H1 (cell line): ENCODE data around the gene QPCTL.

ENCODE experiments used
- CREB1 ChIP-seq: IDR thresholded peaks from 2 replicates; pipeline ENCODE4 v1.6.1; 2012; ENCODE audit warnings: inconsistent platforms
- GTF2F1 ChIP-seq: IDR thresholded peaks from 2 replicates; pipeline ENCODE4 v1.6.1; 2012; ENCODE audit warnings: low read depth, low read length, improper control_type of control experiment, borderline replicate concordance
- POLR2A ChIP-seq, 2 experiments: IDR thresholded peaks; 1 replicate in 1 of 2; 2 replicates in 1 of 2; pipeline ENCODE4 v1.6.1; 2011; ENCODE audit warnings: low read depth in 2 of 2, low read length in 2 of 2, mild to moderate bottlenecking in 2 of 2; ENCODE audit errors: control extremely low read depth in 1 of 2
- TAF1 ChIP-seq: IDR thresholded peaks from 2 replicates; pipeline ENCODE4 v1.6.1; 2011; ENCODE audit warnings: mild to moderate bottlenecking, low read depth, low read length
- TEAD4 ChIP-seq: IDR thresholded peaks from 2 replicates; pipeline ENCODE4 v1.6.1; 2012; ENCODE audit warnings: low read depth, low read length, inconsistent platforms, mixed read lengths
- YY1 ChIP-seq: IDR thresholded peaks from 2 replicates; pipeline ENCODE4 v1.6.1; 2011; ENCODE audit warnings: low read depth, mild to moderate bottlenecking, low read length
- TF ChIP-seq, protein P1 (sequence below): IDR thresholded peaks from 2 replicates; pipeline ENCODE4 v1.6.1; 2012; ENCODE audit warnings: inconsistent platforms
- TF ChIP-seq, protein P2 (sequence below), 3 experiments: IDR thresholded peaks; 1 replicate in 2 of 3; 2 replicates in 1 of 3; pipeline versions ENCODE4 v1.5.1 to v1.6.1; 2011; ENCODE audit warnings: low read length in 3 of 3, mild to moderate bottlenecking in 3 of 3, inconsistent platforms in 2 of 3, low read depth in 1 of 3, moderate library complexity in 1 of 3; ENCODE audit not compliant: insufficient read depth in 1 of 3; ENCODE audit errors: control extremely low read depth in 1 of 3
- TF ChIP-seq, protein P3 (sequence below): IDR thresholded peaks from 2 replicates; pipeline ENCODE4 v1.6.1; 2011; ENCODE audit warnings: low read length, improper control_type of control experiment

DNA sequence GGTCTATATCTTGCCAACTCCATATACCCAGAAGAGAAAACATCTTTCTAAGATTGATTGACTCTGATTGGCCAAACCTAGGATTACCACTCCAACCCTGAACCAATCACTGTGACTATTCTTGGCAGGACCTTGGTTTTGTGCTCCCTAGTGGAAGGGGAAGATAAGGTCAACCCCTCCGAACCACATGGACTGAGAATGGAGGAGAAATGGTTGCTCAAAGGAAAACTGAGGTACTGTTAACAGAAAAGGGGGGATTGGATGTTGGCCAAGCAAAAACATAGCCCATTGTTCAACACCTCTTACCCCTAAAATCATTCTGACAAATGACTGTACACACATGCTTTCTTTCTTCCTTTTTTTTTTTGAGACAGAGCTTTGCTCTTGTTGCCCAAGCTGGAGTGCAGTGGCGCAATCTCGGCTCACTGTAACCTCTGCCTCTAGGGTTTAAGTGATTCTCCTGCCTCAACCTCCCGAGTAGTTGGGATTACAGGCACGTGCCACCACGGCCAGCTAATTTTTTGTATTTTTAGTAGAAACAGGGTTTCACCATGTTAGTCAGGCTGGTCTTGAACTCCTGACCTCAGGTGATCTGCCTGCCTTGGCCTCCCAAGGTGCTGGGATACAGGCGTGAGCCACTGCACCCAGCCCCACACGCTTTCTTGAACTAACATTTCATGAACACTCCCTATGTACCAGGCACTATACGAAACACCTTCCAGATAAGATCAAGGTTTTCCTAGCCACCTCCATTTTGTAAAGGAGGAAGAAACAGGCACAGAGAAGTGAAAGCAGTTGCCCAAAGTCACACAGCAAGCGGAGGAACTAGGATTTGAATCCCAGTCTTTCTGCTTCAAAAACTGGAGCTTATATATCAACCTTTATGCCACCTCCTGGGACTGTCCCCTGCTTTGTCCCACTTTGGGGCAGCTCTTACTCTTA, 47.3 kb downstream of the QPCTL start:
- TF ChIP-seq, protein P1, sequence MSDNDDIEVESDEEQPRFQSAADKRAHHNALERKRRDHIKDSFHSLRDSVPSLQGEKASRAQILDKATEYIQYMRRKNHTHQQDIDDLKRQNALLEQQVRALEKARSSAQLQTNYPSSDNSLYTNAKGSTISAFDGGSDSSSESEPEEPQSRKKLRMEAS, result no peak
- TF ChIP-seq, protein P2, sequence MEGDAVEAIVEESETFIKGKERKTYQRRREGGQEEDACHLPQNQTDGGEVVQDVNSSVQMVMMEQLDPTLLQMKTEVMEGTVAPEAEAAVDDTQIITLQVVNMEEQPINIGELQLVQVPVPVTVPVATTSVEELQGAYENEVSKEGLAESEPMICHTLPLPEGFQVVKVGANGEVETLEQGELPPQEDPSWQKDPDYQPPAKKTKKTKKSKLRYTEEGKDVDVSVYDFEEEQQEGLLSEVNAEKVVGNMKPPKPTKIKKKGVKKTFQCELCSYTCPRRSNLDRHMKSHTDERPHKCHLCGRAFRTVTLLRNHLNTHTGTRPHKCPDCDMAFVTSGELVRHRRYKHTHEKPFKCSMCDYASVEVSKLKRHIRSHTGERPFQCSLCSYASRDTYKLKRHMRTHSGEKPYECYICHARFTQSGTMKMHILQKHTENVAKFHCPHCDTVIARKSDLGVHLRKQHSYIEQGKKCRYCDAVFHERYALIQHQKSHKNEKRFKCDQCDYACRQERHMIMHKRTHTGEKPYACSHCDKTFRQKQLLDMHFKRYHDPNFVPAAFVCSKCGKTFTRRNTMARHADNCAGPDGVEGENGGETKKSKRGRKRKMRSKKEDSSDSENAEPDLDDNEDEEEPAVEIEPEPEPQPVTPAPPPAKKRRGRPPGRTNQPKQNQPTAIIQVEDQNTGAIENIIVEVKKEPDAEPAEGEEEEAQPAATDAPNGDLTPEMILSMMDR (IDR thresholded peaks at IDR 0.05; ENCODE audit: control extremely low read depth in 1 of 3, insufficient read depth in 1 of 3, low read depth in 1 of 3, low read length in 3 of 3), result no peak
- TF ChIP-seq TAF1 (no peak), TEAD4 (no peak), YY1 (no peak), POLR2A (IDR thresholded peaks at IDR 0.05; ENCODE audit: control extremely low read depth in 1 of 2, low read depth in 2 of 2, low read length in 2 of 2) (no peak), CREB1 (no peak), GTF2F1 (no peak)
- TF ChIP-seq, protein P3, sequence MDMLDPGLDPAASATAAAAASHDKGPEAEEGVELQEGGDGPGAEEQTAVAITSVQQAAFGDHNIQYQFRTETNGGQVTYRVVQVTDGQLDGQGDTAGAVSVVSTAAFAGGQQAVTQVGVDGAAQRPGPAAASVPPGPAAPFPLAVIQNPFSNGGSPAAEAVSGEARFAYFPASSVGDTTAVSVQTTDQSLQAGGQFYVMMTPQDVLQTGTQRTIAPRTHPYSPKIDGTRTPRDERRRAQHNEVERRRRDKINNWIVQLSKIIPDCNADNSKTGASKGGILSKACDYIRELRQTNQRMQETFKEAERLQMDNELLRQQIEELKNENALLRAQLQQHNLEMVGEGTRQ, result no peak
